GM21526 (cell line): ENCODE measurements around the gene RPP38.
A peak's percentile ranks its signal among the peaks of the same experiment; 100 is the strongest.

Experiments used
- ATAC-seq: cut with Tn5 transposase; IDR thresholded peaks from one replicate; pipeline ENCODE4 v1.9.1; 2021; ENCODE audit warnings: moderate library complexity; ENCODE audit not compliant: unreplicated experiment, low FRiP score

The RPP38 gene

DNA sequence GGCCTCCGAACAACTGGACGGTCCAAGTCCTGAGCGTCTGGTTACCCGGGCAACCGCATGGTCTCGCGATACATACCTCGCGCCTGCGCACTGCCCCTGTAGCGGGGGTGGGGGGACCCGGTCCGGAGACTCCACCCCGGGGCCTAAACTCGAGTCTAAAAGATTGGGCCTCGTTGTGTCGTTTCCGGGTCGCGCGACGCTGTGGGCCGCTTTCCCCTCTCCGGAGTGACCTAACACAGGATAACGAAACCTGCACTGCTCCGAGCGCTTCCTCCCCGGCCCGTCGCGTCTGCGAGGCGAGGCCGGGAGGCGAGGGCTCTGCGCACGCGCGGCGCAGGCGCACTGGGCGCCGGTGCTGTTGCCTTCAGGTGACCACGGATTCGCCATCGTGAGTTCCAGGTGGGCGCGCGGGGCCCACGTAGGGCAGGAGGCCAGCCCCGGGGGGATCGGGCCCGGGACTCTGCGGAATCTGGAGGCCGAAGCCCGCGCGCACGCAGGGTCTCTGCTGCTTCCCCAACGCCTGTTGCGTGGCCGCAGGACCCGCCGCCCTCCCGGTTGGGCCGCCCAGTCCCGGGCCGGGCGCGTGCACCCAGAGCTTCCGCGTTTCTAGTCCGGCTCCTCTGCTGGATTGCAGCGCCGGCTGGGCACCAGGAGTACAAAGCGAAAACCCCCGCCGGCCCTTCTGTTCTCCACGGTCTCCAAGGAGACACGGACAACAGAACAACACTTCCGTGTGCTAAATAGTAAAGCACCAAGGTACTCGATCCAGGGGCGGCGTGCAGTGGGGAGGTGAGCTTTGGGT is at the start of gene RPP38:
Gene RPP38 (plus strand): TSS at position 345 of the 802 bp plus-strand sequence. CDS start 5,960 bp downstream, outside the sequence.
- ATAC-seq, result peak; percentile 87

DNA sequence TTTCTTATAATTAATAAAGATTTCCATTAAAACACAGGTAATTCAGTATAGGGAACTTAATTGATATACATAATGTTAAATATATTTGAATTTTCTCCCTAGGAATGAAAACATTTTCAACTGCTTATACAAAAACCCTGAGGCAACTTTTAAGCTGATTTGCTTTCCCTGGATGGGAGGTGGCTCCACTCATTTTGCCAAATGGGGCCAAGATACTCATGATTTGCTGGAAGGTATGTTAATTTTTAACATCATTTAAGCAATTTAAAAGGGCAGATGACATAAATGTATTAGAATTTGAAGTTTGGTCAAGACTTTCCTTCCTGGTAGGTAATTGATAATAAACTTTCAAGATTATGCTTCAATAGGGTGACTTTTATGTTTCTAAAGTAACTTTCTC is 47.6 kb upstream of the RPP38 start:
- no peak for ATAC-seq

DNA sequence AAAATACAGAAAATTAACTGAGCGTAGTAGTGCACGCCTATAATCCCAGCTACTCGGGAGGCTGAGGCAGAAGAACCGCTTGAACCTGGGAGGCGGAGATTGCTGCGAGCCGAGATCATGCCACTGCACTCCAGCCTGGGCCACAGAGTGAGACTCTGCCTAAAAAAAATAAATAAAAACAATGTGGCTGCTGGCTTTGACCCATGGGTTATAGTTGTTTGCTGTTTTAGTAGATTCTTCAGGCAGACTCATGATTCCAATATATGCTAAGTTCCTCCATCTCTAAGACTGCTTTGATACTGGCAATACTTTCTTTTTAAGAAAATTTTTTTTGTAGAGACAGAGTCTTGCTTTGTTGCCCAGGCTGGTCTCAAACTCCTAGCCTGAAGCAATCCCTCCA is 45.0 kb upstream of the RPP38 start:
- ATAC-seq, result no peak

DNA sequence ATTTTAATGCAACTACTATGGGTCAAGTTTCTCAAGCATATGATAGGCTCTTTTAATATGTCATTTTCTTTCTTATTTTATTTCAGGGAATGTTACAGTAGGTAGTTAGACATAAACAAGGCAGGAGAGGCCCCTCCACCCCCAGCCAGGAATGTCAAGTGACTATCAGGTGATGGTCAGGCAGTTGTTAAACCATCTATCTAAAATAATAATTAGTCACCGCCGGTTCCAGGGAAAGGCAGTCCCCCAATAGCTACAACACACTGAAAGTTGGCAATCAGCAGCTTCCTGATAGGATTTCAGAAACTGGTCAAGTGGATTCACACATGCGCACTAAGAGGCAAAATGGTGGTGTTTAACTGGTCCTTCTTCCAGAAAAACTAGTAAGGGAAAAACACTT is 44.1 kb upstream of the RPP38 start:
- ATAC-seq, result no peak

DNA sequence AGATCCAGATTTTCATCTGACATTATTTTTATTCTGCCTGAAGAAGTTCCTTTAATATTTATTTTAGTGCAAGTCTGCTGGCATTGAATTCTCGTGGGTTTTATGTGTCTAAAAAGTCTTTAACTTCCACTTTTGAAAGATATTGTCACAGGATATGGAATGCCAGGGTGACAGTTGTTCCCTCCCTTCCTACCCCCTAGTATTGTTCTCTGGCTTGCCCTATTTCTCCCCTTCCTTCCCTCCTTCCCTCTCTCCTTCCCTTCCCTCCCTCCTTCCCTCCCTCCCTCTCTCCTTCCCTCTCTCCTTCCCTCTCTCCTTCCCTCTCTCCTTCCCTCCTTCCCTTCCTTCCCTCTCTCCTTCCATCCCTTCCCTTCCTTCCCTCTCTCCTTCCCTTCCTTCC is 38.5 kb upstream of the RPP38 start:
- no peak for ATAC-seq

DNA sequence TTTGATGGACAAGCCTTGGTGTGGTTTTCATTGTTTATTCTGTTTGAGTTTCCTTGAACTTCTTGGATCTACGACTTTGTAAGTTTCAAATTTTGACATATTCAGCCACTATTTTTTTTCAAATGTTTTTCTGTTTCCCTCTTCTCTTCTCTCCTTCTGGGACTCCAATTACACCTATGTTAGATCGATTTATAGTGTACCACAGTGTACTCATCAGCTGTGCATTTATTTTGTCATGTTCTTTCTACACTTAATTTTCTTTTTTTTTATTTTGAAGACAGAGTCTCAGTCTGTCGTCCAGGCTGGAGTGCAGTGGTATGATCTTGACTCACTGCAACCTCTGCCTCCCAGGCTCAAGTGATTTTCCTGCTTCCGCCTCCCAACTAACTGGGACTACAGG is 37.2 kb upstream of the RPP38 start:
- ATAC-seq, result no peak

DNA sequence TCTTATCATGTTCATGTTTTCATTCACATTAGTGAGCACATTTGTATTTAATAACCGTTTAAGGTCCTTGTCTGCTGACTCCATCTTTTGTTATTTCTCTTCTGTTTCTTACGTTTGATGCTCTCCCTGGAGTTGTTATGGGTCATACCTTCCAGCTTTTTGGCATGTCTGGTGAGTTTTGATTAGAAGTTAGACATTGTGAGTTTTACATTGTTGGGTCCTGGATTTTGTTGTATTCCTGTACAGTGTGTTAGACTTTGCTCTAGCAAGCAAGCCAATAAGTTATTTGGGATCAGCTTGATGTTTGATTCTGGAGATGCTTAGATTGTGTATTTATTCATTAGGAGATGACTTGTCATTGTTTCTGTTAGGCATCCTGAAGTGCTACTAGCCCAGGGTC is 36.5 kb upstream of the RPP38 start:
- no peak for ATAC-seq

GRCh38 chr10:15067154-15067553 is 30.0 kb upstream of the RPP38 start:
- no peak for ATAC-seq

GRCh38 chr10:15068802-15069201 is 28.4 kb upstream of the RPP38 start:
- ATAC-seq, result no peak

DNA sequence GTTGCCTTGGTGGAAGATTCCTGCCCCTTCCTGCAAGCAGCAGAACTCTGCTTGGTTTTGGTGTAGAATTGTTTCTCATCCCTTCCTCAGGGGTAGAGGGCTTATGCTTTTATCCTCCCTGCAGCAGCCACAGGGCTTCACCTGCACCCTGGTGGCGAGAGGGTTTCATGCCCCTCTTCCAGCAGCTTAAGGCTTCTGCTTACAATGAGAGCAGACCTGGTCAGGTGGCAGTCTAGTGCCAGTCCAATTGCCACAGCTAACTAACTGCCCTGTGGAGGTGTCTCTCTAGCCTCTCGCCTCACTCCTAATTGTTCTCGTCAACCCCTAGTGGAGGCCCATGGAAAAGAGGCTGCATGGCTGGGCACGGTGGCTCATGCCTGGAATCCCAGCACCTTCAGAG is 27.9 kb upstream of the RPP38 start:
- no peak for ATAC-seq

DNA sequence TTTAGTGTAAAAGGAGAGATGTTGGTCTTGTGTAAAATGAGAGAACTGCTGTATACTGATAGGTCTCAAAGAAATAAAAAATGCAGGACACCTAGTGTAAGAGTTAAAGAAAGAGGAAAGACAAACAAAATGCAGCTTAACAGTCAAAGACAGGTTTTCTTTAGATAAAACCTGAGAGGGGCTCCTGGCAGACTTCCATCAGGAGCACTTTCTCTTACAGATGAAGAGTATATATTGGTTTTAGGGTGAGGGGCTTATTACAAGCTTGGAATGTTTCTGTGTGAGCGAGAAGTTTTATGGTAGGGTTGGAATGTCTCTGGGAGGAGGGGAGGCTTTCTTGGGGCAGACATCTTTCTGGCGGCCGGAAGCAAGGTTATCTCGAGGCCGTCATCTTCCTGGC is 24.8 kb upstream of the RPP38 start:
- ATAC-seq, result no peak

DNA sequence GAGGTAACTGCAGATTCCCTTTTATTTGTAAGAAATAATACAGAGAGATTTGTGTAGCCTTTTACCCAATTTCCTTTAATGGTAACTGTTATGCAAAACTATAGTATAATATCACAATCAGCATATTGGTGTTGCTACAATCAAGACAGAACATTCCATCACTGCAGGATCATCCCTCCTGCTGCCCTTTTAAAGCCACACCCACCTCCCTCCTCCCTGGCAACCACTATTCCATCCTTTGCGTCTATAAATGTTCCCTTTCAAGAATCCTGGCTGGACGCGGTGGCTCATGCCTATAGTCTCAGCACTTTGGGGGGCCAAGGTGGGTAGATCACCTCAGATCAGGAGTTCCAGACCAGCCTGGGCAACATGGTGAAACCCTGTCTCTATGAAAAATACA is 21.7 kb upstream of the RPP38 start:
- no peak for ATAC-seq

- ATAC-seq, result no peak
Measured at GRCh38 chr10:15083674-15084501, 13.3 kb upstream of the RPP38 start.

GRCh38 chr10:15084502-15084922 is 12.6 kb upstream of the RPP38 start:
- no peak for ATAC-seq

DNA sequence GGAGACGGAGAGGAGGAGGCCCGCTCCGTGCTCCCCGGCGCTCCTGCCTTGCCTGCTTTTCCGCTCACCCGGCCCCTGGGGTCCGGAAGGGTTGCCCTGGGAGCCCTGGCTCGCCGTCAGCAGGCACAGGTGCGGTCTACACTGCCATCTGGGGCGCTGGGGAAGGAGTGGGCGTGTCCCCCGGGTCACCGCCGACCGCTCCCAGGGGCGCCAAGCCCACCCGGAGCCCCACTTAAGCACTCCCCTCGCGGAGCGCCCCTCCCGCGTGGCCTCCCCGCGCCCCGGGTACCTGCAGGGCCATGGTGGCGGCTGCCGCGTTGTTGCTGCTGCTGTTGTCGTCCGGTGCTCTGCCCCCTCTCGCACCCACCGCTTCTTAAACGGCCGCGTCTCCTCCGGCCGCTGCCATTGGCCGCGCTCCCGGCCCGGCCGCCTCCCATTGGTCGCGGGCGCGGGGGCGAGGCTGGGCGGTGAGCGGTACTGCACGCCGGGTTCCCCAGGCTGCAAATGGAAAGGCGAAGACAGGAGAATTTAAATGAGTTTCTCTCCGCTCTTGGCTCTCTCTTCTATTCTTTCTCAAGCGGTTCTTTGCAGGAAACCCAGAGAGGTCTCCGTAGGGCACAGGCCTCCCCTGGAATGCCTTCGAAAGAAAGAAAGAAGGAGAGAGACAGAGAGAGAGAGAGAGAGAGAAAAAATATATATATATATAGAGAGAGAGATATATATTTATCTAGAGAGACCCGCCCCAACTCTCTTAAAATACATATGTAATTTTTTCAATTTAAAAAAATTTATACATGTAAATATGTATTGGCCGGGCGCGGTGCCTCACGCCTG is 8.5 kb upstream of the RPP38 start, which contains the start of gene ACBD7:
Gene ACBD7 (minus strand): TSS at position 349 of the 834 bp plus-strand sequence. CDS start 48 bp downstream, at position 301.
- ATAC-seq, result peak; percentile 98

- no peak for ATAC-seq
Measured at GRCh38 chr10:15091418-15091817, 5.7 kb upstream of the RPP38 start.

GRCh38 chr10:15092855-15093408 is 4.2 kb upstream of the RPP38 start:
- ATAC-seq, result no peak

DNA sequence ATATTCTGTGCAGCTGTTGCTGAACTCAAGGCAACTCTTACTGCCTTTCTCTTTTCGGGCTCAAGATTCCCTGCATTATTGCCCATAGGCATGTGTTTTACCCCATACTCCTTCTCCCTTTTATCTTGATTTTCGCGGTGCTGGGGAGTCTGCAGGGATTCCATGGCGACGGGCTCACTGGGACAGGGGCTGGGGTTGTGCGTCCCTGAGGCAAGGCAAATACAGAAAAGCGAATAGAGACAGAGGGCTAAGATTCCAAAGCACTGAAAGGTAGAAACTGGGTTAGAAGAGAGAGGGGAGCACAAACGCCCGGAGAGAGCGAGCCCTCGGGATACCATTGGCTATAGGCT is 519 bp upstream of the RPP38 start:
- ATAC-seq, result peak; percentile 22

DNA sequence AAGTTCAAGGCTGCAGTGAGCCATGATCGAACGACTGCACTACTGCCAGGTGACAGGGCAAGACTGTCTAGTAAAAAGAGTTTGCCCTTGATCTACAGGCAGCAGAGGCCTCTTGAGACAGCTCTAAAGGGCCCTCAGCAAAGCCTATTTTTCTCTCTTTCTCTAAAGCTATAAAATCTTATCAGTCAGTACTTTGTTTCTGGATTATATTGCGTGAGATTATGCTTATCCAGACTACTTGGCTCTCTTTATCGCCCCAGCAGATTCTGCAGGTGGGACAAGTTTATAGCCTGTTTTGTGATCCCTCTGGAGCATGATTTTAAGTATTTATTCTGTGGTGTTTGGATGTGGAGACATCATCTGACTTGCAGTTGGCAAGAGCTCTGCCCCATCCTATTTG is 2.7 kb downstream of the RPP38 start:
- ATAC-seq, result no peak

- ATAC-seq, result no peak
Measured at GRCh38 chr10:15103513-15103912, 6.4 kb downstream of the RPP38 start.
